Measurements from ENCODE around the gene PECR.

PECR gene

GRCh38 chr2:216049452-216049851 lies 32.2 kb downstream of the PECR start:
- H3K79me1 ChIP-seq (ENCODE audit: low read depth, low read length) = no peaks in the 10 kb centered on the region
- no peak overlapping the region for H2AFZ ChIP-seq (ENCODE audit: low read length)
- no peak overlapping the region for H4K91ac ChIP-seq (ENCODE audit: low read depth, low read length, poor library complexity)
- H2AK5ac ChIP-seq (ENCODE audit: low read depth, low read length) = no peak overlapping the region
- H3K27me3 ChIP-seq (ENCODE audit: control insufficient read depth in 3 of 3, insufficient read depth in 3 of 3, low read depth in 1 of 3, low read length in 3 of 3) = no peaks in the 10 kb centered on the region
- no peaks in the 10 kb centered on the region for H3K9me3 ChIP-seq (replicated peaks in 1 of 2; ENCODE audit: control insufficient read depth in 2 of 2, insufficient read depth in 1 of 2, low read depth in 1 of 2, low read length in 2 of 2)
- H2BK12ac ChIP-seq (ENCODE audit: low read length) = no peak overlapping the region
- peaks cover 0 to 34% of the 10 kb centered on the region in 2 donors for H3K36me3 ChIP-seq (replicated peaks in 1 of 2; ENCODE audit: control insufficient read depth in 2 of 2, insufficient read depth in 2 of 2, low read length in 2 of 2)
- no peak overlapping the region for H3K27ac ChIP-seq (replicated peaks; ENCODE audit: low read length)
- H2BK120ac ChIP-seq (ENCODE audit: low read depth, low read length) = no peak overlapping the region
- H3K4me3 ChIP-seq (ENCODE audit: low read length in 2 of 2) = no peak overlapping the region
- H2BK15ac ChIP-seq (ENCODE audit: low read length) = no peak overlapping the region
- H3K4ac ChIP-seq (ENCODE audit: low read length) = no peak overlapping the region
- no CpG with 5 or more reads among the region's 2 CpGs for WGBS, 2 donors (ENCODE audit: extremely low coverage in 2 of 2, insufficient read length in 2 of 2, insufficient replicate concordance in 1 of 2)
- H4K8ac ChIP-seq (ENCODE audit: low read depth, low read length) = no peak overlapping the region
- H3K4me1 ChIP-seq (ENCODE audit: control insufficient read depth in 2 of 2, insufficient read depth in 1 of 2, low read depth in 1 of 2, low read length in 2 of 2) = peaks cover 0 to 2% of the 10 kb centered on the region in 2 donors
- no peak overlapping the region for H3K23ac ChIP-seq (ENCODE audit: low read depth, low read length, poor library complexity)
- H3K9ac ChIP-seq (ENCODE audit: low read depth, low read length, poor library complexity) = no peak overlapping the region
- H2BK5ac ChIP-seq (ENCODE audit: low read length) = no peak overlapping the region
- no peak overlapping the region for H3K14ac ChIP-seq (ENCODE audit: low read length)
- no peak for DNase-seq (ENCODE audit: low spot score)
- no peak overlapping the region for H3K18ac ChIP-seq (ENCODE audit: low read length)
- no peak overlapping the region for H3K4me2 ChIP-seq (ENCODE audit: insufficient read depth, low read length, poor library complexity, severe bottlenecking)

GRCh38 chr2:216047397-216047796 lies 34.2 kb downstream of the PECR start:
- H2BK120ac ChIP-seq (ENCODE audit: low read depth, low read length) = no peak overlapping the region
- H3K27ac ChIP-seq (replicated peaks; ENCODE audit: low read length) = no peak overlapping the region
- H3K4me1 ChIP-seq (ENCODE audit: control insufficient read depth in 2 of 2, insufficient read depth in 1 of 2, low read depth in 1 of 2, low read length in 2 of 2) = peaks cover 0 to 2% of the 10 kb centered on the region in 2 donors
- no peak overlapping the region for H3K14ac ChIP-seq (ENCODE audit: low read length)
- peaks cover 0 to 47% of the 10 kb centered on the region in 2 donors for H3K36me3 ChIP-seq (replicated peaks in 1 of 2; ENCODE audit: control insufficient read depth in 2 of 2, insufficient read depth in 2 of 2, low read length in 2 of 2)
- H3K23ac ChIP-seq (ENCODE audit: low read depth, low read length, poor library complexity) = no peak overlapping the region
- H3K18ac ChIP-seq (ENCODE audit: low read length) = no peak overlapping the region
- WGBS, 2 donors (ENCODE audit: extremely low coverage in 2 of 2, insufficient read length in 2 of 2, insufficient replicate concordance in 1 of 2) = no CpG with 5 or more reads among the region's 2 CpGs
- H3K79me1 ChIP-seq (ENCODE audit: low read depth, low read length) = no peaks in the 10 kb centered on the region
- H3K4me3 ChIP-seq (ENCODE audit: low read length in 2 of 2) = no peak overlapping the region
- H2BK15ac ChIP-seq (ENCODE audit: low read length) = no peak overlapping the region
- H3K27me3 ChIP-seq (ENCODE audit: control insufficient read depth in 3 of 3, insufficient read depth in 3 of 3, low read depth in 1 of 3, low read length in 3 of 3) = no peaks in the 10 kb centered on the region
- H3K4ac ChIP-seq (ENCODE audit: low read length) = no peak overlapping the region
- H4K91ac ChIP-seq (ENCODE audit: low read depth, low read length, poor library complexity) = no peak overlapping the region
- no peaks in the 10 kb centered on the region for H3K9me3 ChIP-seq (replicated peaks in 1 of 2; ENCODE audit: control insufficient read depth in 2 of 2, insufficient read depth in 1 of 2, low read depth in 1 of 2, low read length in 2 of 2)
- DNase-seq (ENCODE audit: low spot score) = no peak
- H2AK5ac ChIP-seq (ENCODE audit: low read depth, low read length) = no peak overlapping the region
- no peak overlapping the region for H2BK12ac ChIP-seq (ENCODE audit: low read length)
- no peak overlapping the region for H3K9ac ChIP-seq (ENCODE audit: low read depth, low read length, poor library complexity)
- no peak overlapping the region for H3K4me2 ChIP-seq (ENCODE audit: insufficient read depth, low read length, poor library complexity, severe bottlenecking)
- H4K8ac ChIP-seq (ENCODE audit: low read depth, low read length) = no peak overlapping the region
- H2AFZ ChIP-seq (ENCODE audit: low read length) = no peak overlapping the region
- no peak overlapping the region for H2BK5ac ChIP-seq (ENCODE audit: low read length)

DNA sequence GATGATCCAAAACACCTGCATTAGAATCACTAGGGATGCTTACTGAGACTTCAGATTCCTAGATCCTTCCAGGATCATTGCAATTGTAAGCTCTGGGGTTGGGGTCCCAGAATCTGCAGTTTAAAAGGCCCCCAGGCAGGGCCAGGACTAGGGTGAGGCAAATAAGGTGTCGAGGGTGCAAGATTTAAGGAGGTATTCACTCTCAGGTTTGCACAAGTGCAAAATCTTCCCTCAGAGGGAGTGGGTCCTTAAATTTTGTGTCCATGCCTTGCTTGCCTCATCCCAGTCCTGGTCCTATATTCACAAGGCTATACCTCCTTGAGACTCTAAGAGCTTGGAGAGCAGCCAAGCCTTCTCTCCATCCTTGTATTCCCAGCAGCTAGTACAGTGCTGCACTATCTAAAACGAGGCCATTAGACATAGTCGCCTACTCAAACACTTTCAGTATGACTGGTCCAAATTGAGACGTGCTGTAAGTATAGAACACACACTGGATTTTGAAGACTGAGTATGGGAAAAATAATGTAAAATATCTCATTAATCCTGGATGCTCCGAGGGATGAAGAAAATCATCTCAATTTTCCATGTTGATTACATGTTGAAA lies 36.6 kb downstream of the PECR start:
- no peak overlapping the region for H2BK5ac ChIP-seq (ENCODE audit: low read length)
- DNase-seq (ENCODE audit: low spot score) = no peak
- H3K4me1 ChIP-seq (ENCODE audit: control insufficient read depth in 2 of 2, insufficient read depth in 1 of 2, low read depth in 1 of 2, low read length in 2 of 2) = peaks cover 0 to 2% of the 10 kb centered on the region in 2 donors
- no peak overlapping the region for H3K18ac ChIP-seq (ENCODE audit: low read length)
- H3K27ac ChIP-seq (replicated peaks; ENCODE audit: low read length) = no peak overlapping the region
- H3K4me2 ChIP-seq (ENCODE audit: insufficient read depth, low read length, poor library complexity, severe bottlenecking) = no peak overlapping the region
- no peak overlapping the region for H4K91ac ChIP-seq (ENCODE audit: low read depth, low read length, poor library complexity)
- no peak overlapping the region for H2AFZ ChIP-seq (ENCODE audit: low read length)
- WGBS, 2 donors (ENCODE audit: extremely low coverage in 2 of 2, insufficient read length in 2 of 2, insufficient replicate concordance in 1 of 2) = no CpG with 5 or more reads among the region's 5 CpGs
- H3K36me3 ChIP-seq (replicated peaks in 1 of 2; ENCODE audit: control insufficient read depth in 2 of 2, insufficient read depth in 2 of 2, low read length in 2 of 2) = peaks cover 4 to 59% of the 10 kb centered on the region in 2 donors
- no peak overlapping the region for H2BK15ac ChIP-seq (ENCODE audit: low read length)
- H3K4ac ChIP-seq (ENCODE audit: low read length) = no peak overlapping the region
- no peak overlapping the region for H2BK12ac ChIP-seq (ENCODE audit: low read length)
- H2BK120ac ChIP-seq (ENCODE audit: low read depth, low read length) = no peak overlapping the region
- H3K23ac ChIP-seq (ENCODE audit: low read depth, low read length, poor library complexity) = no peak overlapping the region
- H3K14ac ChIP-seq (ENCODE audit: low read length) = no peak overlapping the region
- no peak overlapping the region for H3K4me3 ChIP-seq (ENCODE audit: low read length in 2 of 2)
- no peaks in the 10 kb centered on the region for H3K79me1 ChIP-seq (ENCODE audit: low read depth, low read length)
- H3K9me3 ChIP-seq (replicated peaks in 1 of 2; ENCODE audit: control insufficient read depth in 2 of 2, insufficient read depth in 1 of 2, low read depth in 1 of 2, low read length in 2 of 2) = no peaks in the 10 kb centered on the region
- H3K9ac ChIP-seq (ENCODE audit: low read depth, low read length, poor library complexity) = no peak overlapping the region
- no peak overlapping the region for H4K8ac ChIP-seq (ENCODE audit: low read depth, low read length)
- H2AK5ac ChIP-seq (ENCODE audit: low read depth, low read length) = no peak overlapping the region
- H3K27me3 ChIP-seq (ENCODE audit: control insufficient read depth in 3 of 3, insufficient read depth in 3 of 3, low read depth in 1 of 3, low read length in 3 of 3) = no peaks in the 10 kb centered on the region

DNA sequence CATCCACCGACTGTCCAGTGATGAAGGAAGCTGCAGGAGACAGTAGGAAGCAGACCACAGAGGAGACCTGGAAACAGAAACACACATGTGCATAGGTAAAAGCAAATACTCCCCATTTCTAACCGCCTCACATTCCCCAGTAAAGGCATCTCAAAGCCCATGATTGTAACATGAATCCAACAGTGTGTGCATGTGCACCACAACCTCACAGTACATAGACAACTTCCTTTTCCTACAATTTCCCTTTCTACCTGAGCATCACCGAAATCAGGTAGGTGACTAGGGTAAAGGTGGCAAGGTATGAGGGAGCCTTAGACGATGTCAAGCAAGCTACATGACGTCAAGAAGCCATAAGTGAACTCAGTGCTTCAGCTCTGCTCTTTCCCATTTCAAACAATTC lies 37.7 kb downstream of the PECR start:
- Histone ChIP-seq H3K14ac (ENCODE audit: low read length) (no peak overlapping the region), H3K36me3 (replicated peaks in 1 of 2; ENCODE audit: control insufficient read depth in 2 of 2, insufficient read depth in 2 of 2, low read length in 2 of 2) (peaks cover 6 to 64% of the 10 kb centered on the region in 2 donors), H3K79me1 (ENCODE audit: low read depth, low read length) (no peaks in the 10 kb centered on the region), H2BK5ac (ENCODE audit: low read length) (no peak overlapping the region), H2AK5ac (ENCODE audit: low read depth, low read length) (no peak overlapping the region), H4K8ac (ENCODE audit: low read depth, low read length) (no peak overlapping the region), H3K4me1 (ENCODE audit: control insufficient read depth in 2 of 2, insufficient read depth in 1 of 2, low read depth in 1 of 2, low read length in 2 of 2) (no peaks in the 10 kb centered on the region), H3K23ac (ENCODE audit: low read depth, low read length, poor library complexity) (no peak overlapping the region), H2BK12ac (ENCODE audit: low read length) (no peak overlapping the region), H3K4me3 (ENCODE audit: low read length in 2 of 2) (no peak overlapping the region), H3K4me2 (ENCODE audit: insufficient read depth, low read length, poor library complexity, severe bottlenecking) (no peak overlapping the region), H3K4ac (ENCODE audit: low read length) (no peak overlapping the region), H2BK120ac (ENCODE audit: low read depth, low read length) (no peak overlapping the region), H2BK15ac (ENCODE audit: low read length) (no peak overlapping the region), H2AFZ (ENCODE audit: low read length) (no peak overlapping the region), H4K91ac (ENCODE audit: low read depth, low read length, poor library complexity) (no peak overlapping the region), H3K9me3 (replicated peaks in 1 of 2; ENCODE audit: control insufficient read depth in 2 of 2, insufficient read depth in 1 of 2, low read depth in 1 of 2, low read length in 2 of 2) (no peaks in the 10 kb centered on the region), H3K27ac (replicated peaks; ENCODE audit: low read length) (no peak overlapping the region), H3K27me3 (ENCODE audit: control insufficient read depth in 3 of 3, insufficient read depth in 3 of 3, low read depth in 1 of 3, low read length in 3 of 3) (no peaks in the 10 kb centered on the region), H3K18ac (ENCODE audit: low read length) (no peak overlapping the region), H3K9ac (ENCODE audit: low read depth, low read length, poor library complexity) (no peak overlapping the region)
- DNase-seq (ENCODE audit: low spot score) = no peak
- no CpG with 5 or more reads among the region's 5 CpGs for WGBS, 2 donors (ENCODE audit: extremely low coverage in 2 of 2, insufficient read length in 2 of 2, insufficient replicate concordance in 1 of 2)

Measured in neuronal stem cell (in vitro differentiated cells).